Right lobe of liver (tissue), 4 donors: ENCODE data around the gene CLMN.

ENCODE experiments used
- POLR2A ChIP-seq: fragments of 450-650 bp; IDR thresholded peaks from one replicate; pipeline ENCODE4 v1.6.1; 2017; ENCODE audit warnings: antibody characterized with exemption, mild to moderate bottlenecking
- TF ChIP-seq, protein P1 (sequence below), 4 donors: fragments of 200-600 bp in 3 of 4; fragments of 450-650 bp in 1 of 4; IDR thresholded peaks; one replicate each; pipeline versions ENCODE4 v1.5.1 to v1.8.0; 2016 to 2022; ENCODE audit warnings: antibody characterized with exemption in 4 of 4, mild to moderate bottlenecking in 2 of 4
- donor health status: DM: no; HTN: no; CAD: no.
- donor health status: DM: no; HTN: no; CAD: no.
- donor health status: DM: no; HTN: yes; CAD: no.

GRCh38 chr14:95337041-95337595 lies 17.4 kb upstream of the CLMN start:
- TF ChIP-seq, protein P1, sequence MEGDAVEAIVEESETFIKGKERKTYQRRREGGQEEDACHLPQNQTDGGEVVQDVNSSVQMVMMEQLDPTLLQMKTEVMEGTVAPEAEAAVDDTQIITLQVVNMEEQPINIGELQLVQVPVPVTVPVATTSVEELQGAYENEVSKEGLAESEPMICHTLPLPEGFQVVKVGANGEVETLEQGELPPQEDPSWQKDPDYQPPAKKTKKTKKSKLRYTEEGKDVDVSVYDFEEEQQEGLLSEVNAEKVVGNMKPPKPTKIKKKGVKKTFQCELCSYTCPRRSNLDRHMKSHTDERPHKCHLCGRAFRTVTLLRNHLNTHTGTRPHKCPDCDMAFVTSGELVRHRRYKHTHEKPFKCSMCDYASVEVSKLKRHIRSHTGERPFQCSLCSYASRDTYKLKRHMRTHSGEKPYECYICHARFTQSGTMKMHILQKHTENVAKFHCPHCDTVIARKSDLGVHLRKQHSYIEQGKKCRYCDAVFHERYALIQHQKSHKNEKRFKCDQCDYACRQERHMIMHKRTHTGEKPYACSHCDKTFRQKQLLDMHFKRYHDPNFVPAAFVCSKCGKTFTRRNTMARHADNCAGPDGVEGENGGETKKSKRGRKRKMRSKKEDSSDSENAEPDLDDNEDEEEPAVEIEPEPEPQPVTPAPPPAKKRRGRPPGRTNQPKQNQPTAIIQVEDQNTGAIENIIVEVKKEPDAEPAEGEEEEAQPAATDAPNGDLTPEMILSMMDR (IDR thresholded peaks at IDR 0.05): no peak
- no peak for TF ChIP-seq POLR2A
